ENCODE data around the gene TESMIN. TPM values are rescaled to one million over a fixed set of nuclear protein-coding genes. Genes with fewer than 3 reads are reported as not detected.

Gene TESMIN
- total RNA-seq, 6 experiments from 2014 or later: 3.9 to 6.1 (median 5.0) TPM

DNA sequence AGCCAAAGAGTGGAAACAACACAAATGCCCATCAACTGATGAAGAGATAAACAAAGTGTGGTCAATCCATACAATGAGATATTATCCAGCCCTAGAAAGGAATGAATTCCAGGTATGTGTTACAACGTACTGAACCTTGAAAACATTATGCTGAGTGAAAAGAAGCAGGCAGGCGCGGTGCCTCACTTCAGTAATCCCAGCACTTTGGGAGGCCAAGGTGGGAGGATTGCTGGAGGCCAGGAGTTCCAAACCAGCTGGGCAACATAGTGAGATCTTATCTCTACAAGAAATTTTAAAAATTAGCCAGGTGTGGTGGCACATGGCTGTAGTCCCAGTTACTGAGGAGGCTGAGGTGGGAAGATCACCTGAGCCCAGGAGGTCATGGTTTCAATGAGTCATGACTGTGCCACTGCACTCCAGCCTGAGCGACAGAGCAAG is 24.6 kb upstream of the TESMIN start:
- Mint-ChIP-seq H3K4me3 (no peak overlapping the region), H3K27ac (no peak overlapping the region), H3K27me3 (ENCODE audit: insufficient read depth) (no peaks in the 10 kb centered on the region), H3K4me1 (ENCODE audit: low read depth) (peaks cover 14% of the 10 kb centered on the region), H3K9me3 (no peaks in the 10 kb centered on the region), H3K36me3 (ENCODE audit: low read depth) (peaks cover 45% of the 10 kb centered on the region)
- TF ChIP-seq, protein P1, sequence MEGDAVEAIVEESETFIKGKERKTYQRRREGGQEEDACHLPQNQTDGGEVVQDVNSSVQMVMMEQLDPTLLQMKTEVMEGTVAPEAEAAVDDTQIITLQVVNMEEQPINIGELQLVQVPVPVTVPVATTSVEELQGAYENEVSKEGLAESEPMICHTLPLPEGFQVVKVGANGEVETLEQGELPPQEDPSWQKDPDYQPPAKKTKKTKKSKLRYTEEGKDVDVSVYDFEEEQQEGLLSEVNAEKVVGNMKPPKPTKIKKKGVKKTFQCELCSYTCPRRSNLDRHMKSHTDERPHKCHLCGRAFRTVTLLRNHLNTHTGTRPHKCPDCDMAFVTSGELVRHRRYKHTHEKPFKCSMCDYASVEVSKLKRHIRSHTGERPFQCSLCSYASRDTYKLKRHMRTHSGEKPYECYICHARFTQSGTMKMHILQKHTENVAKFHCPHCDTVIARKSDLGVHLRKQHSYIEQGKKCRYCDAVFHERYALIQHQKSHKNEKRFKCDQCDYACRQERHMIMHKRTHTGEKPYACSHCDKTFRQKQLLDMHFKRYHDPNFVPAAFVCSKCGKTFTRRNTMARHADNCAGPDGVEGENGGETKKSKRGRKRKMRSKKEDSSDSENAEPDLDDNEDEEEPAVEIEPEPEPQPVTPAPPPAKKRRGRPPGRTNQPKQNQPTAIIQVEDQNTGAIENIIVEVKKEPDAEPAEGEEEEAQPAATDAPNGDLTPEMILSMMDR (IDR thresholded peaks at IDR 0.05): no peak
- DNase-seq: no peak

DNA sequence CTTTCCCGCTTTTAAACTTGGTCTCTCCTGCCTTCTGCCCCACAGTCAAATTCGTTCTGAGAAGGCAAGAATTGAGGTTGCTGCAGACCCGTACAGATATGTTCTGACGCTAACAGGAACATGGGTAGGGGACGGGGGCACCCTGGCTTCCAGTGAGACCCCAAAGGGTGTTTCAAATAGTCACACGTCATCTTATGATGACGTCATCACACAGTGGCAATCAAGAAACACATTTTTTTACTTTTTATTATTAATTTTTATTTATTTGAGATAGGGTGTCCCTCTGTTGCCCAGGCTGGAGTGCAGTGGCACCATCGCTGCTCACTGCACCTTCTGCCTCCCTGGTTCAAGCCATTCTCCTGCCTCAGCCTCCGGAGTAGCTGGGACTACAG is 22.9 kb upstream of the TESMIN start:
- Mint-ChIP-seq H3K4me1 (ENCODE audit: low read depth) (peaks cover 14% of the 10 kb centered on the region), H3K4me3 (no peak overlapping the region), H3K27me3 (ENCODE audit: insufficient read depth) (no peaks in the 10 kb centered on the region), H3K9me3 (no peaks in the 10 kb centered on the region), H3K27ac (no peak overlapping the region), H3K36me3 (ENCODE audit: low read depth) (peaks cover 46% of the 10 kb centered on the region)
- TF ChIP-seq, protein P1 (IDR thresholded peaks at IDR 0.05): no peak
- DNase-seq: no peak

DNA sequence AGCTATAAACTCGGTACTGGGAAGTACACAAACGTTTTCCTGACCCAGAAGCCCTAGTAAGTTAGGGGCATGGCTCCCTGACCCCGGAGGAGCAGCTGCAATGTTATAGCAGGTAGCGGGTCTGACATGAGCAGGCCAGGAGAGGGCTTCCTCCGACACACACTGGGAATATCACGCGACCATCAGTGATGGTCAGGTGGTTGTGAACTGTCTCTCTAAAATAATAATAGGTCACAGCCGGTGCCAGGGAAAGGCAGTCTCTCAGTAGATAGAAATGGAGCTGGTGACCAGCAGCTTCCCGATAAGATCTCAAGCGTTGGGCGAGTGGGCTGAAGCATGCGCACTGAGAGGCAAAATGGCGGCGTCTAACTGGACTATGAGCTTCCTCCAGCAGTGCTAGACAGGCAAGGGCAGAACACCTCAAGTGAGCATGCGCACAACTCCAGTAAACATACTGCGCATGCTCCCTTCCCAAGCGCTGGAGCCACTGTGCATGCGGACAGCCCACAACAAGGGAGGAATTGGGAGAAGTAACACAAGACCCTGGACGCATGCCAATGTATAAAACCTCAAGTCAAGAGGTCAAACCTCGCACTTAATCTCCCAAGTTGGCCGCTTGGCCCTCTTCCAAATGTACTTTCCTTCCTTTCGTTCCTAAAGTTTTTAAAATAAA is 22.3 kb upstream of the TESMIN start:
- Mint-ChIP-seq H3K9me3 (no peaks in the 10 kb centered on the region), H3K27me3 (ENCODE audit: insufficient read depth) (no peaks in the 10 kb centered on the region), H3K36me3 (ENCODE audit: low read depth) (peaks cover 51% of the 10 kb centered on the region), H3K27ac (no peak overlapping the region), H3K4me1 (ENCODE audit: low read depth) (peaks cover 14% of the 10 kb centered on the region), H3K4me3 (no peak overlapping the region)
- no peak for DNase-seq
- TF ChIP-seq, protein P1 (IDR thresholded peaks at IDR 0.05): no peak

DNA sequence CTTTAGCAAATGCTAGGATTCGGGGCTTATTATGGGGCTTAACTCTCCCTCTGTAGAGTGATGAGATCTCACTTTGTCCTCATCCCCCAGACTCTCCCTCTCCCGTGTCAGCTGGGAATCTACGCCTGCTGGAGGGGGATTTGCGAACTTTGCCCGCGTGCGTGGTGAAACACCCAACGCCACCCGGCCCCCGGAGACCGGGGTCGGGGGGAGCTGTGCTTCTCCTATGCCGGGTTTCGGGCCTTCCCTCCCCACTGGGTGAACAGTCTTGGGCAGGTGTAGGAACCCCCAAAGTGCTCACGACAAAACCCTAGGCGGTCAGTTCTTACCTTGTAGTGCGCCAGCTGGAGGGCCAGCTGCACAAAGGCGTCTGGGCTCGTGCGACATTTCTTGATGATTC is 21.6 kb upstream of the TESMIN start:
- TF ChIP-seq, protein P1 (IDR thresholded peaks at IDR 0.05): no peak
- peaks cover 14% of the 10 kb centered on the region for H3K4me1 Mint-ChIP-seq (ENCODE audit: low read depth)
- no peak for DNase-seq
- H3K4me3 Mint-ChIP-seq: no peak overlapping the region
- no peaks in the 10 kb centered on the region for H3K27me3 Mint-ChIP-seq (ENCODE audit: insufficient read depth)
- H3K36me3 Mint-ChIP-seq (ENCODE audit: low read depth): peaks cover 50% of the 10 kb centered on the region
- H3K9me3 Mint-ChIP-seq: no peaks in the 10 kb centered on the region
- no peak overlapping the region for H3K27ac Mint-ChIP-seq

DNA sequence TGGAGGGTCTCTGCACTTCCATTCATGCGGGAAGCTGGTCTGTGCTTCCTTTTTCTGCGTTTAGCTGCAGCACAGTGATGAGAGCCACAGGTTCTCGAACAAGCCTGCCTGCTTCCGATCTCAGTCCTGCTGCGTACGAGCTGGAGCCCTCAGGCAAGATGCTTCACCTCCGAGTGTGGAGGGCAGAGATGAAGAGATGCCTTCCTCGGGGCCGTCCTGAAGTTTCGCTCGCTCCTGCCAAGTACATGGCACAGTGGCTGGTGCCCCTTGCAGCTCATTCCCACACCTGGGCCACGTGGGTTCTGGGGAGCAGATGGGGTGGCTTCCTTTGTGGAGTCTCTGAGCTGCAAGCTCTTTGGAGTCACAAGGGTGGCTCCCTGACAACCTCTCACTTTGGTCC is 19.5 kb upstream of the TESMIN start:
- H3K4me1 Mint-ChIP-seq (ENCODE audit: low read depth): peaks cover 2% of the 10 kb centered on the region
- no peaks in the 10 kb centered on the region for H3K9me3 Mint-ChIP-seq
- H3K27me3 Mint-ChIP-seq (ENCODE audit: insufficient read depth): no peaks in the 10 kb centered on the region
- H3K36me3 Mint-ChIP-seq (ENCODE audit: low read depth): peaks cover 32% of the 10 kb centered on the region
- no peak for DNase-seq
- TF ChIP-seq, protein P1 (IDR thresholded peaks at IDR 0.05): no peak
- no peak overlapping the region for H3K4me3 Mint-ChIP-seq
- H3K27ac Mint-ChIP-seq: no peak overlapping the region
